Urinary bladder (tissue), 4 donors: ENCODE data around the gene RACGAP1. TPM values are rescaled to one million over a fixed set of nuclear protein-coding genes. Genes with fewer than 3 reads are reported as not detected.

Source experiments
- DNase-seq: peaks from one replicate; pipeline ENCODE4 v3.0.0-alpha.2; 2015; ENCODE audit errors: extremely low spot score
- H3K27ac ChIP-seq: one replicate; pipeline ENCODE4 v1.5.1; 2013; ENCODE audit warnings: low read depth, mild to moderate bottlenecking, moderate library complexity
- H3K36me3 ChIP-seq: one replicate; pipeline ENCODE4 v1.6.1; 2013; ENCODE audit warnings: mild to moderate bottlenecking, moderate library complexity; ENCODE audit not compliant: insufficient read depth
- H3K4me1 ChIP-seq: one replicate; pipeline ENCODE4 v1.6.1; 2013; ENCODE audit warnings: mild to moderate bottlenecking, moderate library complexity; ENCODE audit not compliant: insufficient read depth
- H3K4me3 ChIP-seq: one replicate; pipeline ENCODE4 v1.5.1; 2013; ENCODE audit warnings: low read depth, low read length
- WGBS: extraction: QIAGEN DNeasy Blood & Tissue Kit; methylation state at CpG from one replicate; pipeline ENCODE4 v1.1.7; 2013; 5-methylcytosine and 5-hydroxymethylcytosine counted together
- polyA plus RNA-seq: library from polyadenylated mRNA; stranded (reverse); fragments of 200-250 nt; gene quantifications from one replicate; pipeline ENCODE4 v1.2.3, GENCODE V29; 2013
- total RNA-seq: library from RNA; depleted of rRNA; stranded (reverse); fragments of >200 nt; gene quantifications from one replicate; pipeline ENCODE4 v1.2.3, GENCODE V29; 2014
- donor health status: healthy with polysubstance abuse.
- donor health status: healthy.

The RACGAP1 gene
- total and polyA plus RNA-seq, 2 donors = 10.6 to 40.0 TPM

DNA sequence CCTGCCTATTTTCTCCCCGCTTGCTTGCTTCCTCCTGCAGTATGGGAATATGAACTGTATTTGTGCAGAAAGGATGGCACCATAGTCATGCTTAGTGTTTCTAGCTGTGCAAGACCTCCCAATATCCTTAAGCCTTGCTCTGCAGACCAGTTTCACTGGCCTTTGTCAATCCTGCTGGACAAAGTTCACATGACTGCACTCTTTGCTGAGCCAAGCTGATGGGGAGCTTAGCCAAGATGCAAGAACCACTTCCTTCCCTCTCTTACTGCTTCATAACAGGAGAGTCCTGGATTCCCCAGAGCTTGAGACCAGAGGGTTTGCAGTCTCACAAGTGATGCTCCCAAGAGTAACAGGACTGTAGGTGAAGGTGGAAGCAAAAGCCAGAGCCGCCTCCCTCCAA lies 35.9 kb upstream of the RACGAP1 start:
- Histone ChIP-seq H3K27ac (no peak overlapping the region), H3K4me1 (no peaks in the 10 kb centered on the region), H3K36me3 (no peaks in the 10 kb centered on the region), H3K4me3 (no peak overlapping the region)
- WGBS = 92% methylated on average over 2 of the region's 2 CpGs
- no peak for DNase-seq

DNA sequence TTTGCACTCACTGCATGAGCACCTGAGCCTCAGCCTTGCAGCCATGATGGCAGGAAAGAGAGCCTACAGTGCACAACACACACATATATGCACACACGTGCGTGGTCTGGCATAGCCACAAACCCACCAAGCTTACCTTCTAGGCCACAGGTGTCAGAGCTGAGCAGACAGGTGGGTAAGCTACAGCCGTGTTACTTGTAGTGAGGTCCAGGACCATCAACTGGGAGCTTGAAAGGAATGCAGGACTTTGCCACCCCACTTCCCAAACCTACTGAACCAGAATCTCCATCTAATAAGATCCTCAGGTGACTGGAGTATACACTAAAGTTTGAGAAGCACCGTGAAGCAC lies 34.8 kb upstream of the RACGAP1 start:
- Histone ChIP-seq H3K4me3 (no peak overlapping the region), H3K36me3 (no peaks in the 10 kb centered on the region), H3K27ac (no peak overlapping the region), H3K4me1 (no peaks in the 10 kb centered on the region)
- DNase-seq = no peak
- WGBS = 68% methylated on average over 4 of the region's 4 CpGs

- no peaks in the 10 kb centered on the region for H3K4me1 ChIP-seq
- 72% methylated on average over 12 of the region's 12 CpGs for WGBS
- H3K36me3 ChIP-seq = no peaks in the 10 kb centered on the region
- no peak overlapping the region for H3K27ac ChIP-seq
- no peak overlapping the region for H3K4me3 ChIP-seq
- DNase-seq = no peak
Measured at GRCh38 chr12:50059440-50060119, 34.3 kb upstream of the RACGAP1 start.

- Histone ChIP-seq H3K4me1 (no peaks in the 10 kb centered on the region), H3K4me3 (no peak overlapping the region), H3K36me3 (no peaks in the 10 kb centered on the region), H3K27ac (no peak overlapping the region)
- 91% methylated on average over 15 of the region's 15 CpGs for WGBS
- DNase-seq = no peak
Measured at GRCh38 chr12:50058743-50059312, 33.5 kb upstream of the RACGAP1 start.

DNA sequence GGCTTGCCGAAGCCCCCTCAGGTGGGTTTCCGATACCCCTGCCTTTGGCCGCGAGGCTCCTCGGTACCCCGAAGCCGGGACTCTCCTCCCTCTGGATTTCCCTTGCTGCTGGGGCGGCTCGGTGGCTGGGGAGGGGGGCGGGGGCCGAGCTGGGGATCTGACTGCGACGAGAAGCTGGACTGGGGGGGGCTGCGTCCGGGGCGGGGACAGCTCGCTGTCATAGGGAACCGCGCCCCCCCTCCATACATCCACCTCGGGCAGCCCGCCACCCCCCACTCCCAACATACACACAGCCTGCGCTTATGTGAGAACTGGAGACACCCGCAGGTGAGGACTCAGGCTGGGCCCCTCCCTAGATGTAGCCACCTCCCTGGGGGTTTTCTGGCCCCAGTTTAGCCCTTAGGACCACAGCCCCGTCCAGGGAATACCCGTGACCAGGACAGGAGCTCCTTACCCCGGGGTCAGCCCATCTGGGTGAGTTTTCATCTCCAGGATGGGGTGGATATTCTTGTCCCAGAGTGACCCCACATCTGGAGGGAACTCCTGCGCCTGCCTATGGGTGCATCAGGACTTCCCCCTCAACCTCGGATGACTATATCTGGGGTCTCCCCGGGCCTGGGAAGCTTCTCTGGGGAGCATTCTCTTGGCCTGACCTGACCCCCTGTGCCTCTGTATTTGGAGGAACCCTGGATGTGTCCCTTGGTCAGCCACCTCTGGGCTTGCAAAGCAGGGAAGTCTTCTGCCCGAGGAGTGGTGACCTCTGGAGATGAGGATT lies 32.8 kb upstream of the RACGAP1 start:
- WGBS = 19% methylated on average over 30 of the region's 30 CpGs
- Histone ChIP-seq H3K4me3 (peak overlapping the region; percentile 59), H3K27ac (no peak overlapping the region), H3K4me1 (no peaks in the 10 kb centered on the region), H3K36me3 (no peaks in the 10 kb centered on the region)
- DNase-seq = no peak

GRCh38 chr12:50057000-50057841 lies 31.9 kb upstream of the RACGAP1 start, which contains the start of gene ASIC1:
TSS of gene ASIC1 (plus strand) at chr12:50057596. CDS start at chr12:50058767, 1,171 bp downstream.
- Histone ChIP-seq H3K4me3 (peak within 1 kb of the TSS; percentile 59), H3K4me1 (no peaks in the 10 kb centered on the region), H3K36me3 (no peaks in the 10 kb centered on the region), H3K27ac (no peak within 1 kb of the TSS)
- DNase-seq = no peak
- WGBS = 1% methylated on average over 88 of the region's 88 CpGs

DNA sequence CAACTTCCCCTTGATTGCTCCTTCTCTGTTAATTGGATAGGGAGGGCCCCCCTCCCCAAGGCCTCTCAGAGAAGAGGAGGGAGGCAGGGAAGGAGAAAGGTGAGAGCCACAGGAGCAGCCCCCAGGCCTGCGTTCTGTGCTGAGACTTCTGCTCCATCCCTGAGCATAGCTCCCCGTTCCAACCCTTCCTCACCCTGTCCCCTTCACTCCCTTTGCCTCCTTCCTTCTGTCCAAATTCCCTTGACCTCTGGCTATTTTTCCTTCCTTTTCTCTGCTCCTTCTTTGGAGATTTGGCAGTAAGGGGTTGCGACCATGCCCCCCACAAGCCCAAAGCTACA lies 31.3 kb upstream of the RACGAP1 start:
- WGBS = 44% methylated on average over 3 of the region's 3 CpGs
- no peaks in the 10 kb centered on the region for H3K4me1 ChIP-seq
- H3K36me3 ChIP-seq = no peaks in the 10 kb centered on the region
- H3K4me3 ChIP-seq = no peak overlapping the region
- no peak overlapping the region for H3K27ac ChIP-seq
- no peak for DNase-seq

- 20% methylated on average over 17 of the region's 17 CpGs for WGBS
- no peak overlapping the region for H3K4me3 ChIP-seq
Measured at GRCh38 chr12:50055831-50056638, 30.7 kb upstream of the RACGAP1 start.

DNA sequence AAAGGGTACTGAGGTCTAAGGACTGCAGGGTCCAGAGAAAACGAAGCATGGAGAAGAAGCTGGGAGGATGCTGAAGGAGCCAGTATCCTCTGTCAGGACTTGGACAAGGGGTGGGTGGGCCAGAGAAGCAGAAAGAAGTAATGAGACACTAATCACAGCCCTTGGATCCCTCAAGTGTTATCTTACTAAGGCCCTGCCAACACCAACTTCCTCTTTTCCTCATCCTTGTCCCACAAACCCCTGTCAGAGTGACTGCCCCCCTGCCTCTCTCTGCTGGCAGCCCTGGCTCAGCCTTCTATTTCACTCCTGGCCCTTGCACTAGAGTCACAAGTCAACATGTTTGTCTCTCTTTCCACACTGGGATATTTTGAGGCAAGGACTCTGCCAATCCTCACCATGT lies 28.3 kb upstream of the RACGAP1 start:
- H3K4me3 ChIP-seq = no peak overlapping the region
- 95% methylated on average over 1 of the region's 1 CpG for WGBS
- H3K4me1 ChIP-seq = no peaks in the 10 kb centered on the region
- no peak for DNase-seq
- H3K36me3 ChIP-seq = no peaks in the 10 kb centered on the region
- no peak overlapping the region for H3K27ac ChIP-seq

More at GRCh38 chr12:50055831-50056638, 30.7 kb upstream of the RACGAP1 start:
- no peak overlapping the region for H3K27ac ChIP-seq
- H3K4me1 ChIP-seq = no peaks in the 10 kb centered on the region
- H3K36me3 ChIP-seq = no peaks in the 10 kb centered on the region
- no peak for DNase-seq

DNA sequence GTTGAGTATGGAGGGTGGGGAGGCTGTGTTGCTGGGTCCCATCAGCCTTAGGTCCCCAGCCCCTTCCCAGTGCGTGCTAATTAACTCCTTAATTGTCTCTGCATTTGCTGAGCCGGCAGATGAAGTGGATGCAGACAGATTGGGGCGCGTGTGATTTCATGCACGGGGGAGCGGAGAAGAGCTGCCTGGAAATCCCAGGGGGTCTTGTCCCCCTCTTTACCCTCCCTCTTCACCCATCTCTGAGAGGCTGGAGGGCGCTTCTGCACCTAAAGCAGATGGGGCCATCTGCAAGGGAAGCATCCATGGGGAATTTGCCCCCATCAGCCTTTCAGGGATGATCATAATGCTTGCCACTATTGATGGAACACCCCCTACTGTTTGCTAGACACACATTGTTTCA lies 27.7 kb upstream of the RACGAP1 start:
- Histone ChIP-seq H3K4me3 (no peak overlapping the region), H3K27ac (no peak overlapping the region), H3K4me1 (no peaks in the 10 kb centered on the region), H3K36me3 (no peaks in the 10 kb centered on the region)
- no peak for DNase-seq
- 94% methylated on average over 7 of the region's 7 CpGs for WGBS

DNA sequence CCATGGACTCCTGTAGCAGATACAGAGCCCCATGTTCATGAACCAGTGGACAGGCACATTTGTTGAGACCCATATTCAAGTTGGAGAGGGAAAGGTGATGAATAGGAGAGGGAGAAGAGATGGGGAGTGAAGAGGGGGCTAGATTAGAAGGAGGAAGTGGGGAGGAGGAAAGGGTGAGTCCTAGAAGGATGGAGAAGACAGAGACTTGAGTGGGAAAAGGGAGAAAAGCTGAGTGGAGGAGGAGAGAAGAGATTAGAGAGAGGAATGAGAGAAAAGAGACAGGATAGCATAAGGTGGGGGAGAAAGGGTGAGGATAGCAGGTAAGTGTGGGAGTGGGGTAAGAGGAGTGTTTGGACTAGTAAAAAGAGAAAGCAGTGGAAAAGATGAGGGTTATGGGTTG lies 27.2 kb upstream of the RACGAP1 start:
- Histone ChIP-seq H3K4me1 (no peaks in the 10 kb centered on the region), H3K36me3 (no peaks in the 10 kb centered on the region), H3K27ac (no peak overlapping the region), H3K4me3 (no peak overlapping the region)
- DNase-seq = no peak

- Histone ChIP-seq H3K4me3 (no peak overlapping the region), H3K4me1 (no peaks in the 10 kb centered on the region), H3K36me3 (no peaks in the 10 kb centered on the region), H3K27ac (no peak overlapping the region)
- WGBS = 57% methylated on average over 14 of the region's 14 CpGs
- DNase-seq = no peak
Measured at GRCh38 chr12:50051101-50051806, 26.0 kb upstream of the RACGAP1 start.
